HG02970 (cell line): ENCODE measurements around the gene MUC22.

ENCODE experiments used
- ATAC-seq: cut with Tn5 transposase; IDR thresholded peaks from one replicate; pipeline ENCODE4 v1.9.1; 2021; ENCODE audit warnings: mild to moderate bottlenecking, moderate library complexity, moderate number of reproducible peaks; ENCODE audit not compliant: unreplicated experiment, low FRiP score

Gene MUC22

GRCh38 chr6:31070711-31071197 is 60.5 kb downstream of the MUC22 start:
- ATAC-seq, result no peak

- no peak for ATAC-seq
These were observed 64.1 kb downstream of the MUC22 start for GRCh38 chr6:31074401-31074800.

- ATAC-seq, result no peak
These were observed 65.3 kb downstream of the MUC22 start for GRCh38 chr6:31075528-31075927.

GRCh38 chr6:31076611-31077010 is 66.3 kb downstream of the MUC22 start:
- no peak for ATAC-seq

- no peak for ATAC-seq
These were observed 69.5 kb downstream of the MUC22 start for GRCh38 chr6:31079656-31080261.

- ATAC-seq, result no peak
These were observed 71.6 kb downstream of the MUC22 start for GRCh38 chr6:31081872-31082271.

- ATAC-seq, result no peak
These were observed 73.6 kb downstream of the MUC22 start for GRCh38 chr6:31083742-31084354.
